Erythroblast (primary cell): Measurements from ENCODE around the gene PLSCR3.

Source experiments
- GATA1 ChIP-seq: IDR thresholded peaks from 2 replicates; pipeline ENCODE4 v1.6.1; 2011; ENCODE audit warnings: low read depth, mild to moderate bottlenecking, control low read depth, low read length, moderate library complexity
- POLR2A ChIP-seq: IDR thresholded peaks from 2 replicates; pipeline ENCODE4 v1.6.1; 2011; ENCODE audit warnings: mild to moderate bottlenecking, low read length

DNA sequence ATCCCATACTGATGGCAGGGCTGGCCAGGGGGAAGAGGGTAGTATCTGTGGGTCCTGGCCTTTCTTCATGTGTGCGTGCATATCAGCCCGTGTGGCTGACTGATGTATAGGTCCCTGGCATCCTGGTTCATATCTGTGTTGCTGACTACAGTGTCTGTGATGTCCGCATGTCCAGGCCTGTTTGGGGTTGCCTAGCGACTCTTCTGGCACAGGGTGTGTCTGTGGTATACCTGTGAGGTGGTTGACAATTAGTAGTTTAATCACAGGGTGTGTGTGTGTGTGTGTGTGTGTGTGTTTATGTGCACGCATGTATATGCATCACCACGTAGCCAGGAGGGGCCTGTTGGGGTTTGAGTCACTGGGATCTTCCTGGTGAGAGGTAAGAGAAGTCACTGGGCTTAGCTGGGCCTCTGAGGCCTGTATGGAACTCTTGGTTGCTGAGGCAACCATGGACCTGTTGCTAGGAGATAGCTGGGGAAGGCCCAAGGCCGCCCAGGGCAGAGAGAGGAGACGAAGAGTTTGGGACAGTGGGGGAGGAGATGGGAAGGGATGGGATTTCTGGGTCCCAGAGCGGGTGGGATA is 40.0 kb downstream of the PLSCR3 start:
- no peak for TF ChIP-seq POLR2A
- TF ChIP-seq GATA1 = no peak
